PFSK-1 (cell line): Measurements from ENCODE around the gene KCNAB3.

Experiments used
- FOXP2 ChIP-seq: optimal IDR thresholded peaks from 2 replicates; pipeline ENCODE3; 2011; ENCODE audit warnings: borderline replicate concordance, control low read depth, inconsistent platforms; ENCODE audit not compliant: insufficient read depth; ENCODE audit errors: extremely low read length, extremely low read depth
- POLR2AphosphoS5 ChIP-seq: IDR thresholded peaks from 2 replicates; pipeline ENCODE4 v1.6.1; 2012; ENCODE audit warnings: low read depth, mild to moderate bottlenecking, control low read depth, low read length, moderate library complexity
- REST ChIP-seq, 2 experiments: IDR thresholded peaks; 2 replicates each; pipeline versions ENCODE4 v1.6.1 to v1.8.0; 2011 to 2012; ENCODE audit warnings: low read depth in 2 of 2, low read length in 2 of 2, control low read depth in 1 of 2, inconsistent platforms in 1 of 2, mild to moderate bottlenecking in 1 of 2, moderate library complexity in 1 of 2; ENCODE audit not compliant: insufficient read depth in 1 of 2
- SIN3A ChIP-seq: IDR thresholded peaks from 2 replicates; pipeline ENCODE4 v1.6.1; 2012; ENCODE audit warnings: mild to moderate bottlenecking, low read length, moderate library complexity, borderline replicate concordance; ENCODE audit not compliant: insufficient read depth
- TAF1 ChIP-seq: IDR thresholded peaks from 2 replicates; pipeline ENCODE4 v1.6.1; 2012; ENCODE audit warnings: low read length, control low read depth, borderline replicate concordance; ENCODE audit not compliant: insufficient read depth

GRCh38 chr17:7959503-7960253 lies 30.0 kb upstream of the KCNAB3 start:
- TF ChIP-seq SIN3A (no peak), POLR2AphosphoS5 (no peak), TAF1 (no peak), REST (IDR thresholded peaks at IDR 0.05; ENCODE audit: insufficient read depth in 1 of 2, low read depth in 2 of 2, low read length in 2 of 2) (no peak), FOXP2 (no peak)
